ENCODE measurements around the gene DPF1.
"Not testable (repeated sequence)": the region's sequence is repeated elsewhere in the genome, so short reads cannot be mapped to it uniquely, and the experiment has no call there.

Gene DPF1

GRCh38 chr19:38261942-38262341 is 37.9 kb upstream of the DPF1 start:
- not testable (repeated sequence) for H4K8ac ChIP-seq (ENCODE audit: low read depth, low read length); H3K27ac ChIP-seq (replicated peaks; ENCODE audit: low read length); DNase-seq (ENCODE audit: low spot score)

GRCh38 chr19:38255383-38256014 is 31.5 kb upstream of the DPF1 start:
- no CpG with 5 or more reads among the region's 17 CpGs for WGBS, 2 donors (ENCODE audit: extremely low coverage in 2 of 2, insufficient read length in 2 of 2, insufficient replicate concordance in 1 of 2)

More at GRCh38 chr19:38261942-38262341, 37.9 kb upstream of the DPF1 start:
- not testable (repeated sequence) for H2BK5ac ChIP-seq (ENCODE audit: low read length); H3K23ac ChIP-seq (ENCODE audit: low read depth, low read length, poor library complexity); H3K79me1 ChIP-seq (ENCODE audit: low read depth, low read length); H2BK120ac ChIP-seq (ENCODE audit: low read depth, low read length); H2AK5ac ChIP-seq (ENCODE audit: low read depth, low read length); H3K18ac ChIP-seq (ENCODE audit: low read length); H3K4me2 ChIP-seq (ENCODE audit: insufficient read depth, low read length, poor library complexity, severe bottlenecking); H3K4ac ChIP-seq (ENCODE audit: low read length); H2BK15ac ChIP-seq (ENCODE audit: low read length); H3K14ac ChIP-seq (ENCODE audit: low read length); H3K4me3 ChIP-seq (ENCODE audit: low read length in 2 of 2); H3K36me3 ChIP-seq (replicated peaks in 1 of 2; ENCODE audit: control insufficient read depth in 2 of 2, insufficient read depth in 2 of 2, low read length in 2 of 2); H4K91ac ChIP-seq (ENCODE audit: low read depth, low read length, poor library complexity); H2AFZ ChIP-seq (ENCODE audit: low read length); H3K9ac ChIP-seq (ENCODE audit: low read depth, low read length, poor library complexity); H3K9me3 ChIP-seq (replicated peaks in 1 of 2; ENCODE audit: control insufficient read depth in 2 of 2, insufficient read depth in 1 of 2, low read depth in 1 of 2, low read length in 2 of 2); H2BK12ac ChIP-seq (ENCODE audit: low read length)
- Histone ChIP-seq H3K4me1 (ENCODE audit: control insufficient read depth in 2 of 2, insufficient read depth in 1 of 2, low read depth in 1 of 2, low read length in 2 of 2) (peaks cover 8 to 10% of the 10 kb centered on the region in 2 donors), H3K27me3 (ENCODE audit: control insufficient read depth in 3 of 3, insufficient read depth in 3 of 3, low read depth in 1 of 3, low read length in 3 of 3) (peaks cover 0 to 47% (median 4%) of the 10 kb centered on the region in 3 experiments)
- WGBS, 2 donors (ENCODE audit: extremely low coverage in 2 of 2, insufficient read length in 2 of 2, insufficient replicate concordance in 1 of 2): no CpG with 5 or more reads among the region's 12 CpGs

DNA sequence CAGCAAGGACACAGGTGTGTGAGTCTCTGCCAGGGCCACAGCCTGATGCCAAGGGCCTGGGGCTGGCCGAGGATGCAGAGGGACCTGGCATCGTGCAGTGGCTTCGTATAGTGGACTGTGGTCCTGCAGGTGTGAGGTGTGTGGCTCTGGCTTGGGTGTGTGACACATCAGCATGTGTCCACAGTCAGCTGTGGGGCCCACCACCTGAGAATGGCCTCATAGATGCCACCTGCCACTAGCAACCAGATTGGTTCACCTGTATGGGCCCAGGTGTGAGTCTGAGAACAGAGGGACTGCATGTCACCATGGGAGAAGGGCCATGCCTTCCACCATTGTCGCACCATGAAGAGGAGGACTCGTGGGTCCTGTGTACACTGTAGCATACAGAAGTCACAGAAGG is 29.8 kb upstream of the DPF1 start:
- Histone ChIP-seq H3K36me3 (replicated peaks in 1 of 2; ENCODE audit: control insufficient read depth in 2 of 2, insufficient read depth in 2 of 2, low read length in 2 of 2) (no peaks in the 10 kb centered on the region), H3K9me3 (replicated peaks in 1 of 2; ENCODE audit: control insufficient read depth in 2 of 2, insufficient read depth in 1 of 2, low read depth in 1 of 2, low read length in 2 of 2) (no peaks in the 10 kb centered on the region), H3K4me1 (ENCODE audit: control insufficient read depth in 2 of 2, insufficient read depth in 1 of 2, low read depth in 1 of 2, low read length in 2 of 2) (peaks cover 23 to 40% of the 10 kb centered on the region in 2 donors), H2BK12ac (ENCODE audit: low read length) (peak overlapping the region; percentile 88), H3K27me3 (ENCODE audit: control insufficient read depth in 3 of 3, insufficient read depth in 3 of 3, low read depth in 1 of 3, low read length in 3 of 3) (peaks cover 0 to 35% (median 14%) of the 10 kb centered on the region in 3 experiments), H3K4me3 (ENCODE audit: low read length in 2 of 2) (peak overlapping the region in 1 of 2 donors; percentile 55), H3K23ac (ENCODE audit: low read depth, low read length, poor library complexity) (peak overlapping the region; percentile 47), H2AFZ (ENCODE audit: low read length) (no peak overlapping the region), H3K18ac (ENCODE audit: low read length) (peak overlapping the region; percentile 74), H3K79me1 (ENCODE audit: low read depth, low read length) (no peaks in the 10 kb centered on the region), H2BK120ac (ENCODE audit: low read depth, low read length) (peak overlapping the region; percentile 82), H4K91ac (ENCODE audit: low read depth, low read length, poor library complexity) (no peak overlapping the region), H2AK5ac (ENCODE audit: low read depth, low read length) (peak overlapping the region; percentile 88), H3K14ac (ENCODE audit: low read length) (peak overlapping the region; percentile 4), H2BK5ac (ENCODE audit: low read length) (no peak overlapping the region), H3K4ac (ENCODE audit: low read length) (no peak overlapping the region), H2BK15ac (ENCODE audit: low read length) (peak overlapping the region; percentile 52), H4K8ac (ENCODE audit: low read depth, low read length) (no peak overlapping the region), H3K9ac (ENCODE audit: low read depth, low read length, poor library complexity) (no peak overlapping the region), H3K4me2 (ENCODE audit: insufficient read depth, low read length, poor library complexity, severe bottlenecking) (no peak overlapping the region), H3K27ac (replicated peaks; ENCODE audit: low read length) (no peak overlapping the region)
- DNase-seq (ENCODE audit: low spot score): no peak
- WGBS, 2 donors (ENCODE audit: extremely low coverage in 2 of 2, insufficient read length in 2 of 2, insufficient replicate concordance in 1 of 2): no CpG with 5 or more reads among the region's 5 CpGs

More at GRCh38 chr19:38255383-38256014, 31.5 kb upstream of the DPF1 start:
- Histone ChIP-seq H3K4ac (ENCODE audit: low read length) (no peak overlapping the region), H3K23ac (ENCODE audit: low read depth, low read length, poor library complexity) (peak overlapping the region; percentile 85), H2BK5ac (ENCODE audit: low read length) (no peak overlapping the region), H3K4me3 (ENCODE audit: low read length in 2 of 2) (peak overlapping the region in 1 of 2 donors; percentile 47), H2BK15ac (ENCODE audit: low read length) (peak overlapping the region; percentile 92), H2BK12ac (ENCODE audit: low read length) (no peak overlapping the region), H2AK5ac (ENCODE audit: low read depth, low read length) (no peak overlapping the region), H3K4me2 (ENCODE audit: insufficient read depth, low read length, poor library complexity, severe bottlenecking) (peak overlapping the region; percentile 72), H3K27ac (replicated peaks; ENCODE audit: low read length) (no peak overlapping the region), H3K18ac (ENCODE audit: low read length) (peak overlapping the region; percentile 97), H3K4me1 (ENCODE audit: control insufficient read depth in 2 of 2, insufficient read depth in 1 of 2, low read depth in 1 of 2, low read length in 2 of 2) (peaks cover 23 to 38% of the 10 kb centered on the region in 2 donors), H3K79me1 (ENCODE audit: low read depth, low read length) (no peaks in the 10 kb centered on the region), H4K8ac (ENCODE audit: low read depth, low read length) (no peak overlapping the region), H4K91ac (ENCODE audit: low read depth, low read length, poor library complexity) (no peak overlapping the region), H3K9ac (ENCODE audit: low read depth, low read length, poor library complexity) (no peak overlapping the region), H3K14ac (ENCODE audit: low read length) (no peak overlapping the region), H3K36me3 (replicated peaks in 1 of 2; ENCODE audit: control insufficient read depth in 2 of 2, insufficient read depth in 2 of 2, low read length in 2 of 2) (no peaks in the 10 kb centered on the region), H2BK120ac (ENCODE audit: low read depth, low read length) (peak overlapping the region; percentile 63), H3K9me3 (replicated peaks in 1 of 2; ENCODE audit: control insufficient read depth in 2 of 2, insufficient read depth in 1 of 2, low read depth in 1 of 2, low read length in 2 of 2) (no peaks in the 10 kb centered on the region), H3K27me3 (ENCODE audit: control insufficient read depth in 3 of 3, insufficient read depth in 3 of 3, low read depth in 1 of 3, low read length in 3 of 3) (peaks cover 0 to 35% (median 14%) of the 10 kb centered on the region in 3 experiments), H2AFZ (ENCODE audit: low read length) (peak overlapping the region; percentile 89)
- DNase-seq (ENCODE audit: low spot score): no peak

GRCh38 chr19:38252941-38253691 is 29.1 kb upstream of the DPF1 start:
- Histone ChIP-seq H2AK5ac (ENCODE audit: low read depth, low read length) (peak overlapping the region; percentile 88), H3K18ac (ENCODE audit: low read length) (peak overlapping the region; percentile 74), H3K4ac (ENCODE audit: low read length) (no peak overlapping the region), H3K9me3 (replicated peaks in 1 of 2; ENCODE audit: control insufficient read depth in 2 of 2, insufficient read depth in 1 of 2, low read depth in 1 of 2, low read length in 2 of 2) (no peaks in the 10 kb centered on the region), H3K4me2 (ENCODE audit: insufficient read depth, low read length, poor library complexity, severe bottlenecking) (no peak overlapping the region), H2AFZ (ENCODE audit: low read length) (peak overlapping the region; percentile 78), H4K91ac (ENCODE audit: low read depth, low read length, poor library complexity) (no peak overlapping the region), H2BK5ac (ENCODE audit: low read length) (no peak overlapping the region), H2BK120ac (ENCODE audit: low read depth, low read length) (peak overlapping the region; percentile 82), H3K23ac (ENCODE audit: low read depth, low read length, poor library complexity) (peak overlapping the region; percentile 47), H3K27me3 (ENCODE audit: control insufficient read depth in 3 of 3, insufficient read depth in 3 of 3, low read depth in 1 of 3, low read length in 3 of 3) (peaks cover 0 to 34% (median 14%) of the 10 kb centered on the region in 3 experiments), H4K8ac (ENCODE audit: low read depth, low read length) (no peak overlapping the region), H2BK12ac (ENCODE audit: low read length) (peak overlapping the region; percentile 88), H3K4me3 (ENCODE audit: low read length in 2 of 2) (no peak overlapping the region), H3K79me1 (ENCODE audit: low read depth, low read length) (no peaks in the 10 kb centered on the region), H3K27ac (replicated peaks; ENCODE audit: low read length) (no peak overlapping the region), H3K14ac (ENCODE audit: low read length) (peak overlapping the region; percentile 31), H3K4me1 (ENCODE audit: control insufficient read depth in 2 of 2, insufficient read depth in 1 of 2, low read depth in 1 of 2, low read length in 2 of 2) (peaks cover 23 to 40% of the 10 kb centered on the region in 2 donors), H3K9ac (ENCODE audit: low read depth, low read length, poor library complexity) (peak overlapping the region; percentile 30), H3K36me3 (replicated peaks in 1 of 2; ENCODE audit: control insufficient read depth in 2 of 2, insufficient read depth in 2 of 2, low read length in 2 of 2) (no peaks in the 10 kb centered on the region), H2BK15ac (ENCODE audit: low read length) (peak overlapping the region; percentile 52)
- WGBS, 2 donors (ENCODE audit: extremely low coverage in 2 of 2, insufficient read length in 2 of 2, insufficient replicate concordance in 1 of 2): no CpG with 5 or more reads among the region's 21 CpGs
- no peak for DNase-seq (ENCODE audit: low spot score)
